GM12864 (cell line): ENCODE data around the gene TARS3.
A peak's percentile ranks its signal among the peaks of the same experiment; 100 is the strongest.

Source experiments
- DNase-seq: peaks from one replicate; pipeline ENCODE4 v3.0.0-alpha.2; 2011; ENCODE audit warnings: low read depth
- H3K4me3 ChIP-seq: 2 replicates; pipeline ENCODE4 v1.5.1; 2011; ENCODE audit warnings: mild to moderate bottlenecking, low read depth, low read length, control low read depth
- CTCF ChIP-seq: IDR thresholded peaks from 2 replicates; pipeline ENCODE4 v1.5.1; 2011; ENCODE audit warnings: low read depth, mild to moderate bottlenecking, moderate library complexity, low read length, control low read depth, inconsistent platforms; ENCODE audit errors: missing control alignments

Gene TARS3

DNA sequence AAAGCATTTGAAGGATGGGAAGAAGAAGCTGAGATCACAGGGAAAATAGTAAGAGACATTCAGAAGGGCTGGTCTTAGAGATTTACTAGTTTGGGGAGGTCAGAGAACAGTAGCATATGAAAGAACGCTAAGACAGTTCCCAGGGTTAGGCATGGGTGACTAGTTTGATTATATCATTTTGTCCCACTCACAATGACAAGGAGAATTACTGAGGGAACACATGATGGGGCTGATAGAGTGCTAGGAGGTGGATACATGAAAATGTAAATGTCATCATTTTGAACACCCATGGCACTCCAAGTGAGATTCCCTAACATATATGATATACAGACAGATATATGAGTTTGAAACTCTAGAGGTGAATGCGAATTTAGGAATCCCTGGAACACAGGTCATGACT is 9.3 kb upstream of the TARS3 start:
- no peak for TF ChIP-seq CTCF
- no peak for DNase-seq

DNA sequence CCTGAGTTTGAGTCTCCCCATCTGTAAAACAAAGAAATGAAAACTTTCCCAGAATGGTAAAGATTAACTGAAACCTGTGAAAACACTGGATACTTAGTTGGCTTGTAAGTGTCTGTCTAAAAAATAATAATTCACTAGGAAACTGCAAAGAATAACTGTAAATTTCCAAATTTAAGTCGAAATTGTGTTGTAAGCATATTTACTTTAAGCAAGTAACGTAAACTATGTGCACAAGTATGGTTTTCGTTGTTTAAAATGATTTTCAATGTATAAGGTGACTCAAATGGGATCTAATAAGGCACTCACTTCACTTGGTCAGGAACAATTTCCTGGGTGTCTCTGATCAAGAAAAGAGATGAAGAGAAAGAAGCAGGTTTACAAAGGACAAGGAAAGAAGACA is 8.5 kb upstream of the TARS3 start:
- TF ChIP-seq CTCF: no peak
- H3K4me3 ChIP-seq: no peak overlapping the region
- DNase-seq: no peak

More for the DNA sequence above, 9.3 kb upstream of the TARS3 start:
- H3K4me3 ChIP-seq: no peak overlapping the region

- no peak overlapping the region for H3K4me3 ChIP-seq
- DNase-seq: no peak
- TF ChIP-seq CTCF: no peak
Observed at GRCh38 chr15:101731746-101732145, 7.5 kb upstream of the TARS3 start.

GRCh38 chr15:101727186-101727585 is 2.9 kb upstream of the TARS3 start:
- TF ChIP-seq CTCF: no peak

GRCh38 chr15:101725073-101725472 is 800 bp upstream of the TARS3 start:
- H3K4me3 ChIP-seq: no peak overlapping the region
- TF ChIP-seq CTCF: no peak
- no peak for DNase-seq

More at GRCh38 chr15:101727186-101727585, 2.9 kb upstream of the TARS3 start:
- no peak overlapping the region for H3K4me3 ChIP-seq
- DNase-seq: no peak

- TF ChIP-seq CTCF: no peak
- DNase-seq: no peak
- H3K4me3 ChIP-seq: peak overlapping the region; percentile 24; the same call in 1 of the 2 replicates
Observed at GRCh38 chr15:101724675-101725005, 367 bp upstream of the TARS3 start.

DNA sequence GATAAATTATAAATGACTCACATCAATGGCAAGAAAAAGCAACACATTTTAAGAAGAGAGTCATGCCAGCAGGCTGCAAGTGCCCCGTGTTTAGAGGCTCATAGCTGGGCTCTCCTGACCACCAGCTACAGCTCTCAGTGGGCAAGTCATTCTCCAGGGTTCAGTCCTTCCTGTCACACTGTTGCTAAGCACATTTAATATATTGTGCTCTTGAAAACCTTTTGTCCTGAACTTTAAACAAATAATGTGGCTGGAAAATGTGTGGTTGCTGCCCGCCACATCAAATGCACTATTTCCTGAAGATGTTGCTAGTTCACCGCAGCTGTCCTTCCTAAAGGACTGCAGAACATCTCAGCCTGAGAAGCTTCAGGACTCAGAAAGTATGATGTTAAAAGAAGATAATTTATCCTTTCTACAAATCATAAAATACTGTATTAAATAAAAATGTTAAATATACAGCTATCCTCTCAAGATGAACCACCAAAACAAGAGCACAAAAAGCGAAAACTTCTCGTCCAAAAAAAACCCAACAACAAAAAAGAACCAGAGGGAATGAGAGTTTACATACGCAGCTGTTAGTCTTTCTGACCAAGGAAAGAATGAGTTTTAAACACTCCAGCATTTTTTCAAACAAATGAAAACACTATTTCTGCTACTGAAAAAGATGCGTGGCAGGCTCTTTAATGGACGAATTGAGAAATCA is 951 bp downstream of the TARS3 start:
- peak overlapping the region; percentile 83 for H3K4me3 ChIP-seq
- TF ChIP-seq CTCF: no peak
- DNase-seq: peak; percentile 48
